H9 (cell line): Measurements from ENCODE around the gene CRYGN. TPM values are rescaled to one million over a fixed set of nuclear protein-coding genes. Genes with fewer than 3 reads are reported as not detected.

Experiments used
- DNase-seq: peaks from one replicate; pipeline ENCODE4 v3.0.0-alpha.2; 2017
- H2AFZ ChIP-seq: one replicate; pipeline ENCODE4 v1.6.1; 2013; ENCODE audit warnings: mild to moderate bottlenecking, low read length, control low read depth, moderate library complexity
- H2AK5ac ChIP-seq: 2 replicates; pipeline ENCODE4 v1.6.1; 2013; ENCODE audit warnings: low read length, control low read depth, mixed read lengths; ENCODE audit not compliant: insufficient read length
- H2BK120ac ChIP-seq: one replicate; pipeline ENCODE4 v1.6.1; 2013; ENCODE audit warnings: low read depth, mild to moderate bottlenecking, low read length, control low read depth, inconsistent platforms; ENCODE audit not compliant: poor library complexity, severe bottlenecking
- H2BK12ac ChIP-seq: 2 replicates; pipeline ENCODE4 v1.6.1; 2013; ENCODE audit warnings: low read length, control low read depth, mixed read lengths, low read depth; ENCODE audit not compliant: insufficient read length
- H2BK15ac ChIP-seq: 2 replicates; pipeline ENCODE4 v1.6.1; 2013; ENCODE audit warnings: low read depth, low read length, control low read depth
- H2BK20ac ChIP-seq: one replicate; pipeline ENCODE4 v1.6.1; 2013; ENCODE audit warnings: low read depth, mild to moderate bottlenecking, low read length, control low read depth, inconsistent platforms; ENCODE audit not compliant: poor library complexity, severe bottlenecking
- H2BK5ac ChIP-seq: 2 replicates; pipeline ENCODE4 v1.6.1; 2013; ENCODE audit warnings: low read length, control low read depth, mixed read lengths; ENCODE audit not compliant: insufficient read length
- H3K14ac ChIP-seq: 2 replicates; pipeline ENCODE4 v1.6.1; 2013; ENCODE audit warnings: low read length, control low read depth; ENCODE audit not compliant: insufficient read depth
- H3K18ac ChIP-seq: 2 replicates; pipeline ENCODE4 v1.6.1; 2013; ENCODE audit warnings: low read depth, mild to moderate bottlenecking, mixed read lengths, low read length, control low read depth; ENCODE audit not compliant: insufficient read length
- H3K23ac ChIP-seq: 2 replicates; pipeline ENCODE4 v1.6.1; 2013; ENCODE audit warnings: low read length, control low read depth, mixed read lengths, low read depth; ENCODE audit not compliant: insufficient read length
- H3K23me2 ChIP-seq: 2 replicates; pipeline ENCODE4 v1.6.1; 2013; ENCODE audit warnings: low read depth, mild to moderate bottlenecking, mixed read lengths, low read length, control low read depth; ENCODE audit not compliant: insufficient read length, poor library complexity, severe bottlenecking
- H3K27ac ChIP-seq: 2 replicates; pipeline ENCODE4 v1.5.1; 2013; ENCODE audit warnings: low read length, control low read depth, mixed read lengths, low read depth; ENCODE audit not compliant: insufficient read length
- H3K27me3 ChIP-seq: 2 replicates; pipeline ENCODE4 v1.6.1; 2013; ENCODE audit warnings: low read length, control low read depth, inconsistent platforms; ENCODE audit not compliant: insufficient read depth
- H3K4ac ChIP-seq: 2 replicates; pipeline ENCODE4 v1.6.1; 2013; ENCODE audit warnings: low read depth, mild to moderate bottlenecking, control low read depth, inconsistent platforms, low read length, moderate library complexity
- H3K4me1 ChIP-seq: 2 replicates; pipeline ENCODE4 v1.6.1; 2013; ENCODE audit warnings: low read length, control low read depth, inconsistent platforms; ENCODE audit not compliant: insufficient read depth
- H3K4me2 ChIP-seq: 2 replicates; pipeline ENCODE4 v1.6.1; 2013; ENCODE audit warnings: low read length, control low read depth, mixed read lengths; ENCODE audit not compliant: insufficient read length, insufficient read depth
- H3K56ac ChIP-seq: 2 replicates; pipeline ENCODE4 v1.6.1; 2013; ENCODE audit warnings: low read depth, mild to moderate bottlenecking, mixed read lengths, low read length, control low read depth; ENCODE audit not compliant: insufficient read length
- H3K79me1 ChIP-seq: 2 replicates; pipeline ENCODE4 v1.6.1; 2013; ENCODE audit warnings: low read depth, mild to moderate bottlenecking, moderate library complexity, low read length, control low read depth, inconsistent platforms; ENCODE audit not compliant: insufficient read depth, poor library complexity, severe bottlenecking
- H3K79me2 ChIP-seq: 2 replicates; pipeline ENCODE4 v1.6.1; 2013; ENCODE audit warnings: low read length, control low read depth, inconsistent platforms; ENCODE audit not compliant: insufficient read depth
- H3K9ac ChIP-seq: 2 replicates; pipeline ENCODE4 v1.6.1; 2013; ENCODE audit warnings: low read length, control low read depth, mixed read lengths; ENCODE audit not compliant: insufficient read length; ENCODE audit errors: extremely low read depth
- H3K9me3 ChIP-seq: one replicate; pipeline ENCODE4 v1.6.1; 2013; ENCODE audit warnings: low read depth, low read length, inconsistent platforms; ENCODE audit not compliant: control insufficient read depth
- H3T11ph ChIP-seq: one replicate; pipeline ENCODE4 v1.6.1; 2013; ENCODE audit warnings: mild to moderate bottlenecking, low read length, control low read depth, inconsistent platforms
- H4K20me1 ChIP-seq: one replicate; pipeline ENCODE4 v1.6.1; 2013; ENCODE audit not compliant: control insufficient read depth, insufficient read length, insufficient read depth
- H4K5ac ChIP-seq: 2 replicates; pipeline ENCODE4 v1.6.1; 2013; ENCODE audit warnings: low read depth, mild to moderate bottlenecking, mixed read lengths, low read length, control low read depth; ENCODE audit not compliant: insufficient read length
- H4K8ac ChIP-seq: replicated peaks from 2 replicates; pipeline ENCODE4 v1.6.1; 2013; ENCODE audit warnings: low read length, control low read depth, mixed read lengths, low read depth; ENCODE audit not compliant: insufficient read length
- H4K91ac ChIP-seq: 2 replicates; pipeline ENCODE4 v1.6.1; 2013; ENCODE audit warnings: low read depth, mild to moderate bottlenecking, moderate library complexity, mixed read lengths, low read length, control low read depth; ENCODE audit not compliant: insufficient read length
- H3K27ac Mint-ChIP-seq, 3 experiments: 2 replicates in 2 of 3; 3 replicates in 1 of 3; pipeline ENCODE4 v1.8.0; 2020 to 2021; ENCODE audit warnings: mixed read lengths in 3 of 3, mild to moderate bottlenecking in 1 of 3, moderate library complexity in 1 of 3
- H3K27me3 Mint-ChIP-seq: 2 replicates; pipeline ENCODE4 v1.8.0; 2021; ENCODE audit warnings: low read depth, mild to moderate bottlenecking, moderate library complexity, mixed read lengths
- H3K36me3 Mint-ChIP-seq, 3 experiments: 2 replicates in 2 of 3; 3 replicates in 1 of 3; pipeline ENCODE4 v1.8.0; 2020 to 2021; ENCODE audit warnings: low read depth in 3 of 3, mixed read lengths in 3 of 3; ENCODE audit not compliant: insufficient read depth in 1 of 3
- H3K4me1 Mint-ChIP-seq, 2 experiments: 2 replicates each; pipeline ENCODE4 v1.8.0; 2020; ENCODE audit warnings: mixed read lengths in 2 of 2
- H3K4me3 Mint-ChIP-seq, 2 experiments: 2 replicates in 1 of 2; 3 replicates in 1 of 2; pipeline ENCODE4 v1.8.0; 2020 to 2021; ENCODE audit warnings: mild to moderate bottlenecking in 2 of 2, mixed read lengths in 2 of 2, moderate library complexity in 1 of 2
- H3K9me3 Mint-ChIP-seq, 2 experiments: 2 replicates in 1 of 2; 3 replicates in 1 of 2; pipeline ENCODE4 v1.8.0; 2020; ENCODE audit warnings: mild to moderate bottlenecking in 2 of 2, mixed read lengths in 2 of 2, moderate library complexity in 1 of 2
- CTCF ChIP-seq: fragments of 200-600 bp; sonication (generic); conservative IDR thresholded peaks from 3 replicates; pipeline ENCODE4 v1.8.0; 2021; ENCODE audit warnings: antibody characterized with exemption, mild to moderate bottlenecking
- WGBS: extraction: QIAGEN DNeasy Blood & Tissue Kit; methylation state at CpG from one replicate; pipeline ENCODE4 v1.1.7; 2013; ENCODE audit warnings: missing lambda C conversion rate, low lambda C conversion rate, mixed read lengths; ENCODE audit not compliant: insufficient read length; ENCODE audit errors: extremely low coverage; 5-methylcytosine and 5-hydroxymethylcytosine counted together
- total RNA-seq: library from RNA; stranded (reverse); gene quantifications from 2 replicates; pipeline ENCODE4 v1.2.1, GENCODE V29; 2021

The CRYGN gene
- total RNA-seq, 1 experiment from 2014 or later = 1.8 TPM

GRCh38 chr7:151404216-151405011 lies 35.5 kb downstream of the CRYGN start:
- no peak overlapping the region for H4K5ac ChIP-seq
- H2AFZ ChIP-seq = no peak overlapping the region
- H3K23ac ChIP-seq = no peak overlapping the region
- H3K23me2 ChIP-seq = peaks cover 10% of the 10 kb centered on the region
- Mint-ChIP-seq H3K9me3 (no peaks in the 10 kb centered on the region), H3K4me3 (no peak overlapping the region), H3K27ac (no peak overlapping the region), H3K4me1 (peaks cover 22 to 30% of the 10 kb centered on the region in 2 experiments), H3K27me3 (peaks cover 11% of the 10 kb centered on the region), H3K36me3 (peaks cover 0 to 8% (median 2%) of the 10 kb centered on the region in 3 experiments; a peak in 5 of 7 replicates)
- no peaks in the 10 kb centered on the region for H3K9me3 ChIP-seq
- no peak for TF ChIP-seq CTCF
- WGBS = no CpG with 5 or more reads among the region's 18 CpGs
- H3K27ac ChIP-seq = no peak overlapping the region
- no peak overlapping the region for H3T11ph ChIP-seq
- H3K14ac ChIP-seq = no peak overlapping the region; the same call in 1 of the 2 replicates
- no peak overlapping the region for H3K56ac ChIP-seq
- no peak overlapping the region for H3K18ac ChIP-seq
- no peak overlapping the region for H2BK20ac ChIP-seq
- no peak overlapping the region for H2BK5ac ChIP-seq
- no peaks in the 10 kb centered on the region for H3K79me2 ChIP-seq
- no peaks in the 10 kb centered on the region; the same call in 1 of the 2 replicates for H3K27me3 ChIP-seq
- no peak overlapping the region for H2BK15ac ChIP-seq
- no peaks in the 10 kb centered on the region for H3K79me1 ChIP-seq
- no peak overlapping the region for H2BK12ac ChIP-seq
- no peaks in the 10 kb centered on the region for H4K20me1 ChIP-seq
- no peak overlapping the region for H3K4me2 ChIP-seq
- H3K4ac ChIP-seq = no peak overlapping the region
- H3K9ac ChIP-seq = no peak overlapping the region
- no peak overlapping the region for H2BK120ac ChIP-seq
- no peak overlapping the region for H4K8ac ChIP-seq
- H3K4me1 ChIP-seq = no peaks in the 10 kb centered on the region; the same call in 1 of the 2 replicates
- H4K91ac ChIP-seq = no peak overlapping the region
- no peak overlapping the region for H2AK5ac ChIP-seq
- peak; percentile 25 for DNase-seq
